ENCODE measurements around the gene GET4. TPM values are rescaled to one million over a fixed set of nuclear protein-coding genes. Genes with fewer than 3 reads are reported as not detected.

Gene GET4
- total RNA-seq, 1 experiment from 2014 or later, result 44.8 TPM

- no peaks in the 10 kb centered on the region for H3K9me2 ChIP-seq (ENCODE audit: insufficient read depth)
- H3K4me1 ChIP-seq (ENCODE audit: control insufficient read depth in 1 of 2, insufficient read depth in 2 of 2, low read length in 2 of 2), result peaks cover 0 to 13% of the 10 kb centered on the region in 2 experiments; a peak in 2 of 4 replicates
- H2AFZ ChIP-seq (ENCODE audit: low read depth, low read length, poor library complexity, severe bottlenecking), result no peak overlapping the region
- intact Hi-C loops (cut with micrococcal nuclease), result no loop called here
- no peaks in the 10 kb centered on the region for H4K20me1 ChIP-seq (ENCODE audit: insufficient read depth)
- no peaks in the 10 kb centered on the region for H3K27me3 ChIP-seq (ENCODE audit: insufficient read depth, low read length)
- H3K4me3 ChIP-seq (replicated peaks in 1 of 2; ENCODE audit: low read depth in 1 of 2, low read length in 2 of 2), result no peak overlapping the region
- RAD21 ChIA-PET (ENCODE audit: low non-redundant PET in 1 of 2, low total read pairs in 2 of 2, uncharacterized antibody in 2 of 2, unreplicated experiment in 2 of 2), result no interaction called here
- no peaks in the 10 kb centered on the region for H3K9me3 ChIP-seq (ENCODE audit: control insufficient read depth in 1 of 2, insufficient read depth in 1 of 2, low read depth in 1 of 2, low read length in 2 of 2)
- H3K27ac ChIP-seq (ENCODE audit: low read depth, low read length), result no peak overlapping the region
- DNase-seq (ENCODE audit: low read depth, low spot score) (no peak), ATAC-seq (no peak)
- POLR2A ChIA-PET, result no interaction called here
- TF ChIP-seq FOSL1 (IDR thresholded peaks at IDR 0.05; ENCODE audit: low read depth) (no peak), ATF3 (IDR thresholded peaks at IDR 0.05) (no peak), TCF7L2 (IDR thresholded peaks at IDR 0.05; ENCODE audit: borderline replicate concordance, extremely low read depth, insufficient read depth, insufficient read length) (no peak), ZFX (IDR thresholded peaks at IDR 0.05) (no peak), ZNF274 (IDR thresholded peaks at IDR 0.05; ENCODE audit: low read depth, low read length) (no peak), ELF1 (IDR thresholded peaks at IDR 0.05; ENCODE audit: borderline replicate concordance, low read depth) (no peak), EZH2phosphoT487 (IDR thresholded peaks at IDR 0.05; ENCODE audit: borderline replicate concordance) (no peak), POLR2A (IDR thresholded peaks at IDR 0.05; ENCODE audit: borderline replicate concordance, extremely low read depth, insufficient read depth, insufficient read length) (no peak), MAX (IDR thresholded peaks at IDR 0.05) (no peak), EZH2 (IDR thresholded peaks at IDR 0.05) (no peak), RAD21 (IDR thresholded peaks at IDR 0.05; ENCODE audit: low read depth) (no peak), CBX3 (IDR thresholded peaks at IDR 0.05; ENCODE audit: low read depth) (no peak), YY1 (IDR thresholded peaks at IDR 0.05; ENCODE audit: extremely low read depth, insufficient replicate concordance, low read depth, low read length) (no peak), POLR2AphosphoS5 (IDR thresholded peaks at IDR 0.05; ENCODE audit: low read depth, low read length) (no peak), SRF (IDR thresholded peaks at IDR 0.05; ENCODE audit: low read depth) (no peak)
- no peaks in the 10 kb centered on the region for H3K79me2 ChIP-seq (ENCODE audit: insufficient read depth, low read length)
- no peaks in the 10 kb centered on the region for H3K36me3 ChIP-seq (ENCODE audit: control insufficient read depth in 1 of 2, insufficient read depth in 2 of 2, low read length in 2 of 2)
- no peak overlapping the region for H3K9ac ChIP-seq (ENCODE audit: low read length)
- BruUV-seq (replicated peaks), result no TSS peak
- CTCF ChIA-PET, result no interaction called here
- no peak overlapping the region for H3K4me2 ChIP-seq (ENCODE audit: low read length)
These were observed 50.8 kb downstream of the GET4 start for GRCh38 chr7:927031-927671.
